ENCODE results near the gene PHF2.
A peak's percentile ranks its signal among the peaks of the same experiment; 100 is the strongest.
"Not testable (repeated sequence)": the region's sequence is repeated elsewhere in the genome, so short reads cannot be mapped to it uniquely, and the experiment has no call there.

The PHF2 gene

GRCh38 chr9:93671020-93671338, 94.6 kb downstream of the PHF2 start:
- intact Hi-C loops (cut with DNase I) = no loop called here

GRCh38 chr9:93672330-93673020, 96.1 kb downstream of the PHF2 start:
- intact Hi-C loops (cut with DNase I) = not testable (repeated sequence)
- DNase-seq = peak in 2 of 10 donors; percentile 5 to 8

More at GRCh38 chr9:93671020-93671338, 94.6 kb downstream of the PHF2 start:
- peak in 2 of 10 donors; percentile 2 to 9 for DNase-seq

DNA sequence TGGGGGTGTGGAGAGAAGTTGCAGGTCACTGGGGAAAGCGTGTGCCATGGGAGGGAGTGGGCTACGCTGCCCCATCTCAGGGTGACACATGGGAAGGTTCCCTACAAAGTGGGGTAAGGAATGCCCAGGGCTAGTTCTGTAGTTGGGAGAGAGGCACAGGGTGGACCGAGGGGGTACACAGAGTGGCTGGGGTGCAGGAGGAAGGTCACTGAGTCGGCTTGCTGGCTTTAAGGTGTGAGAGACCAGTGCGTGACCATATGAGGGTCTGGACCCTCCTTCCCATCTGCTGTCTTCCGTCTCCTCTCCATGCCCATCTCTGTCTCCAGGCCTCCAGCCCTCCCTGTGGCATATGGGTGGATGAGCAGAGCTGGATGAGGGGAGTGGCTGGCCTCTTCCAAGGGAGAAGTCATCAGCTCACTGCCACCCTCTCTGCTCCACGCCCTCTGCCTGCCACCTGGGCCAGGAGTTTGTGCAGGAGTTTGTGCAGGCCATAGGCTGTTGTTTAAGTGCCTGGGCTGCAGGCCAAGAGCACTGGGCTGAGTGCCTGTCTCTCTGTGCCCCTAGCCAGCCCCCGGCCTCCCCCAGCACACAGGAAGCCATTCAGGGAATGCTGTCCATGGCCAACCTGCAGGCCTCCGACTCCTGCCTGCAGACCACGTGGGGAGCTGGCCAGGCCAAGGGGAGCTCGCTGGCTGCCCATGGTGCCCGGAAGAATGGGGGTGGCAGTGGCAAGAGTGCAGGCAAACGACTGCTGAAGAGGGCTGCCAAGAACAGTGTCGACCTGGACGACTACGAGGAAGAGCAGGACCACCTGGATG, 96.8 kb downstream of the PHF2 start:
- DNase-seq = peak in 4 of 10 donors; percentile 1 to 78 (median 10)
- intact Hi-C loops (cut with DNase I) = no loop called here

GRCh38 chr9:93673839-93674334, 97.5 kb downstream of the PHF2 start:
- DNase-seq = peak in 5 of 10 donors; percentile 7 to 59 (median 21)
- intact Hi-C loops (cut with DNase I) = no loop called here

- intact Hi-C loops (cut with DNase I) = no loop called here
- DNase-seq = peak in 4 of 10 donors; percentile 3 to 66 (median 28)
These were observed 98.4 kb downstream of the PHF2 start for GRCh38 chr9:93674580-93675335.

DNA sequence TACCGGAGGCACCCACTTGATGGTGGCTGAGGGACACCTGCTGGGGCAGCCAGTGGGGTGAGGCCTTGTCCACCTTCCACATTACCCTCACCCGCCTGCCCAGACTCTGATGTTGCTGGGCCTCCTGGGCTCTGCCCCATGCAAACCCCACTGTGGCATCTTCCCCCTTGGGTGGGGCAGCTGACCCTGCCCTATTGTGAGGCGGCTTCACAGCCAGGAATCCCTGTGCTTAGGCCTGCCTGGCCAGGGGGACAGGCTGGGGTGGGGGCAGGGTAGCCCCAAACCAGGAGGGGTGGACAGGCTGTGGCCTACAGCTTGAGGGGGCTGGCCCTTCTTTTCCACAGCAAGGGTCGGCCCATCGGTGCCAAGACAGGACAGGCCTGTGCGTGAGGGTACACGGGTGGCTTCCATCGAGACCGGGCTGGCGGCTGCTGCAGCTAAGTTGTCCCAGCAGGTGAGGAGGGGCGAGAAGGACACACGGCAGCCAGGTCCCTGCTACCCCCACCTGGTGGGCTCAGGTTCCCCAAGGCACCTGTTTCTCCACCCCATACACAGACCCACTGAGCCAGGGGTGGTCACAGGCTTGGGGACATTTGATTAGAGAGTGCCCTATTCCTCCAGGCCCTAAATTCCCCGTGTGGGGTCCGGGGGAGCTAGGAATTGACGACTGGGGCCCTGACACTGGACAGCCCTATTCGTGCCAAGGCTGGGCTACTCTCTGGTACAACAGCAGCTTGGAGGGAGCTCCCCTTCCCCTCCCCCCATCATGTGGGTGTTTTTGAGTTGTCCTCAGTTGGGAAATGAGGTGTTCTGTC, 99.2 kb downstream of the PHF2 start:
- intact Hi-C loops (cut with DNase I) = no loop called here
- peak in 7 of 10 donors; percentile 2 to 72 (median 11) for DNase-seq

- peak in 5 of 10 donors; percentile 5 to 71 (median 62) for DNase-seq
- intact Hi-C loops (cut with DNase I) = no loop called here
These were observed 100.1 kb downstream of the PHF2 start for GRCh38 chr9:93676310-93677047.

DNA sequence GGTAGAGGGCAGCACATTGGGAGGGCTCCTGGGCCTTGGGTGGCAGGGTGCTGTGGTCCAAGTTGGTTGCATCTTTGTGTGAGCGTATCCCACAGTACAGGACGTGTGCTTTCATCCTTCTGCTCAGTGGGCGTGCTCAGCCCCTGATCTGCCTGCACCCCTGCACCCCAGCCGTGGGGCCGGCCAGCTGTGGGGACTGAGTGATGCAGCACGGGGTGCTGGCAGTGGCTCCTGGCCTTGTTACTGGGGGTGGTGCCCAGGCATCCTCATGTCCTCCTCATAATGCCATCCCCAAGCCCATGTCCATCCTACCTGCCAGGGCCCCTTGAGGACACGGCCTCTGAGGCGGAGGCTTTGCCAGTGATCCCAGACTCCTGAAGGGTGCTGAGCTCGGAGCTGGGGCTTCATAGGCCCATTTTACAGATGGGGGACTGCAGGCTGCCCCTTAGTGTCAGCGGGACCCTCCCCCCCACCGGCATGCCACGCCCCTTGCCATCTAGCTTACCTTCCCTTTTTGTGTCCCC, 100.7 kb downstream of the PHF2 start:
- DNase-seq = peak in 5 of 10 donors; percentile 3 to 74 (median 7)
- intact Hi-C loops (cut with DNase I) = no loop called here

DNA sequence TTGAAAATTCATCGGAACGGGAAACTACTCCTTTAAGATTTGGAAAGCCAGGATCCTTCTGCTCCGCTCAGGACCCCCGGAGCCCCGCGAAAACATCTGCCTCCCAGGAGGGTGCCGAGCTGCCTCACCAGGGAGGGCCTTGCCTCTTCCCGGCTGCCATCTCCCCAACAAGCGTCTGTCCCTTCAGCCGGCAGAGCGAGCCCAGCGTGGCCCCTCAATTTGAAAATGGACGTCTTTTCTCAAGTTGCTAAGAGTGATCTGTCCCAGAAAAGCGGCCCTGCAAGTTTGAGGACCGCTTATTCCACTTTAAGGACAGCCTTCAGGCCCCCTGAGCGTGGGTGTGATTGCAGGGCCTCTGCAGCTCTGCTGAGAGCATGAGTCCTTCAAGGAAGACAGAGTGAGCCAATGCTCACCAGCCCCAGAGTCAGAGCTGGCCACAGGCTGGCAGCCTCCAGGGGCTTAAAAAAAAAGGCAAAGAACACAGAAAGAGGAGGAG, 101.3 kb downstream of the PHF2 start:
- peak in 5 of 10 donors; percentile 2 to 60 (median 46) for DNase-seq
- intact Hi-C loops (cut with DNase I) = no loop called here

DNA sequence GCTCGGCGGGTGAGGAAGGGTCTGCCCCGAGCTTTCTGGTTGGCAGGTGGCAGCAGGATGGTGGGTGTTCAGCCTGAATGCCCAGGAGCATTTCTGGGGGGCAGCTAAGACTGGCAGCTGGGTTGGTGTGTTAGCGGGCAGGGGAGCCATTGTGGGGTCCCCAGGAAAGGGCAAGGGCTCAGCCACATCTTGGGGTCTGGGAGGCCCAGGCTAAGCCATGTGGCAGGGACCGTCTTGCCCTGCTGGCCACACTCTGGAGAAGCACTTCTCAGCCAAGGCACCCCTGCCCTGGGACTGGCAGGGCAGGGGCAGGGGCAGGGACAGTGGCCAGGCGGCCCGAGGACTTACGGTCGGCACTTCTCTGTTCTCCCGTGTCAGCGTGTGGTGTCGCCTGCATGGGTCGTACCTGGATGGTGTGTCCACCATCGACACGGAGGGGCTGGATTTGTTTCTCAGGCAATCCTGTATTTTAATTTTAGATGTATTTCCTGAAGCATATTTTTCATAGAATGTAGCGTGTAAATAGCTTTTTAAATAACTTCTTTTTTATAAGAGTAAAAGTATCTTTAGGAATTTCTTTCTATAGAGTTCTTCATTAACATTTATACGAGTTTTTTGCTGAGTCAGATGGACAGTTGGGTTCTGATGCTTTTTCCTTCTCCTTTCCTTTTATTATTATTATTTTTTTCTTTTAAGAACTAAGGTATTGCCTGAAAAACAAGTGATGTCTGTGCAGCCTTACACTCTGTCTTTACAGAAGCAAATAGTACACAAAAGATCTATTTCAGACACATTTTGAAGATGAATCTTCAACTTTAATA, 102.0 kb downstream of the PHF2 start:
- intact Hi-C loops (cut with DNase I) = no loop called here

GRCh38 chr9:93679536-93680442, 103.4 kb downstream of the PHF2 start:
- intact Hi-C loops (cut with DNase I) = no loop called here
- DNase-seq = peak in 6 of 10 donors; percentile 4 to 74 (median 29)

More for the DNA sequence above, 102.0 kb downstream of the PHF2 start:
- DNase-seq = peak in 5 of 10 donors; percentile 3 to 62 (median 12)

DNA sequence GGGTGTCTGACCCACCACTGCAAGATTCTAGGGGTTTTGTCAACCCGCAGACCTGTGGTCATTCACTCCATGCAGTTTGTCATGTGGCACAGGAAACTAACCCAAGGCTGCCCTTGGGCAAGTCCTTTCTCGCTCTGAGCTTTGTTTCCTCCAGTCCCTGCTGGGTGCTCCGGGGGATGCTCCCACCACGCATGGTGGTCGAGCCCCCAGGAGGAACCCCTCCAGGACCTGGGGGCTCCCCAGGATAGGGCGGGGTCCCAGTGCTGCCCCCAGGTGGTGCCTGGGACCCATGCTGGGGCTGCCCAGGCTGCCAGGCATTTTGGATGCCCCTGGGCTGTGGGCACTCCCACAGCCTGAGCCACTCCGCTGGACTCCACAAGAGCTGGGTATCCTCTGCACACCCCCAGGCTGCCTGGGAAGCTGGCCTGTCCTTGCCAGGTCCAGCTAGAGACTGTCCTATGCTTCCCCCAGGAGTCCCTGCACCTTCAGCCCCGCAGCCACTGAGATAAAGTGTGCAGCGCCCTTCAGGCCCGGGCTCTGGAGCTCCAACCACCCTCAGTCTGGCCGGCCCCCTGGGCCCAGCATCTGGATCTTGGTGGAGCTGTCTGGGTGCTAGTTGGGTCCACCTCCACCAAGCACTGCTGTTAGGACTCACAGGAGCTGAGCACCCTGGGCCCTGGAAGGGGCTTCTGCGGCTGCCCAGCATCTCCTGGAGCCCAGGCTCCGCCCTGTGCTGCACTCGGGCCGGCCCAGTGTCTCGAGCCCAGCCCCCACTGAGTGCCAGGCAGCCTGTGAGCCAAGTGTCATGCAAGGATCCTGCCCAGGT, 104.3 kb downstream of the PHF2 start:
- intact Hi-C loops (cut with DNase I) = no loop called here
- peak in 6 of 10 donors; percentile 5 to 86 (median 35) for DNase-seq

DNA sequence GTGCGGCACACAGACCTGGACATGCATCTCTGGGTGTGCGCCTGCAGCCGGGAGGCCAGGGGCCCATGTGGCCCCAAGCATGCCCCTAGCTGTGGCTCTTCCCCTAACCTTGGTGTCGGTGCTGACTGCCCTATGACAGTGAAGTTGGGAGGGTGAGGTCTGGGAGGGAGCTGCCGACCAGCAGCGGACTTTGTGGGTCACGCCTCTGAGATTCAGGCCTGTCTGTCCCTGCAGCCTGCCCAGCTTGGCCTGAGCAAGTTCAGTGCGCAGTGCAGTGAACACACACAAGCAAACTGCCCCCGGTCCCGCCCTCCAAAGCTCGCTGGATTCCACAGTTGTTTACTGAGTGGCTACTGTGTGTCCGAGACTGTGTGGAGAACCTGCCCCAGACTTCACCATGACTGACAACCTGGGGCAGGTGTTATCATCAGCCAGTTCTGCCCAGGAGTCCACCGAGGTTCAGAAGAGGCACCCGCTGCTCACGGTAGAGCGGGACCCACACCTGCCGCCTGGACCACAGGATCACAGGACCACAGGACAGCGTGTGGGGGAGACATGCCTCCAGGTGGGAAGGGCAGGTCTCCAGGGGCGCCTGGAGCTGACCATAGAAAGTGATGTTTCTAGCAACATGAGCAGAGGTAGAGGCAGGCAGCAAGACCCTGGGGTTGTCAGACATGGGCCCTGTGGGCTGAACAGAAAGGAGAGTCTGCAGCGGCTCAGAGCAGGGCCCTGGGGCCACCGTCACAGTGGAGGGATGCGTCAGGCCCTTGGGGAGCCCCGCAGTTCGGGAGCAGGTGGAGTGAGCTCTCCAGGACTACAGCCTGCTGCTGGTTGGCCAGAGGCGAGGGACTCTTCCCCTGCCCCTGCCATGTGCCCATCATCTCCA, 105.1 kb downstream of the PHF2 start:
- DNase-seq = peak in 4 of 10 donors; percentile 5 to 83 (median 42)
- intact Hi-C loops (cut with DNase I) = loop anchor here (1.0 to 2.0 kb wide), 2 partner anchors 282 to 531 kb away; no protein-coding TSS in a partner anchor

DNA sequence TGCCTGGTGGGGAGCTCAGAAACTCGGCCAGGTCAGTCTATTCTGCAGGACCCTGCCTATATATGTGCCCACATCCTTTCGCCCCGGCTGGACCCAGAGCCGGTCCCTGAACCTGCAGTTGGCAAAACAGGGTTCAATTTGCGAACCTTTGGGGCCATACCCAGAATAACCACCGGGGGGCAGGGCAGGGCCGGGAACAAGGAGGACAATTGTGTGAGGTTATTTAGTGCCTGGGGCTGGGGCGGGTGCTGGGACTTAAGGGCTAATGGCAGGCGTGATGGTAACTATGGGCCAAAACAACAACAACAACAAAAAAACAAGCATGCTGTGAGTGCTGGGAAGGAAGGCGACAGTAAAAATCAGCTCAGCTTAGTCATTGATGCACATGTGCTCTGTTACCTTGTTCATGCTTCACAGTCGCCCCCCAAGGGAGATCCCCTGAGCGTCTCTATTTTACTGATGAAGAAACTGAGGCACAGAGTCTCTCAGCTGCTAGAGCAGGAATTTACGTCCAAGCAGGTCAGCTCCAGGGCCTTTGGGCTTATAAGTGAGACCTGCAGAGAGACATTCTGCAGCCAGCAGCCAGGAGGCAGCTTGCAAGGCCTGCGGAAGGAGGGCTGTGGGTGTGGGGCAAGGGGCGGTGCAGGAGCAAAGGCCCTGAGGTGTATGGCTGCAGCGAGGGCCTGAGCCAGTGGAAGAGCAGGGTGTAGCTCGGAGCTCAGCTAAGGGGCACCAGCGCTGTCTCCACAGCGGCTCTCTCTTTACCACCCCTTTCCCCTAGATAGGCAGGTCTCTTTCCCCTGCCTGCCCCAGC, 106.0 kb downstream of the PHF2 start:
- DNase-seq = peak in 9 of 10 donors; percentile 47 to 94 (median 75)
- intact Hi-C loops (cut with DNase I) = loop anchor here (1.0 to 2.0 kb wide), 2 partner anchors 281 to 530 kb away; no protein-coding TSS in a partner anchor
